ENCODE results near the gene KCNK10. TPM values are rescaled to one million over a fixed set of nuclear protein-coding genes. Genes with fewer than 3 reads are reported as not detected.

KCNK10 gene
- total RNA-seq, 1 donor from 2014 or later = 0.24 TPM

- no peak overlapping the region for H3K27ac Mint-ChIP-seq
- H3K4me1 Mint-ChIP-seq (ENCODE audit: low read depth) = peaks cover 6% of the 10 kb centered on the region
- DNase-seq (ENCODE audit: low spot score, unreplicated experiment) = no peak
- no peak for TF ChIP-seq CTCF (IDR thresholded peaks at IDR 0.05; ENCODE audit: unreplicated experiment)
- no peaks in the 10 kb centered on the region for H3K36me3 Mint-ChIP-seq (ENCODE audit: insufficient read depth)
- peaks cover 16% of the 10 kb centered on the region for H3K27me3 Mint-ChIP-seq
- H3K4me3 Mint-ChIP-seq (ENCODE audit: low read depth) = no peak overlapping the region
- no peaks in the 10 kb centered on the region for H3K9me3 Mint-ChIP-seq (ENCODE audit: low read depth)
These were observed 114.2 kb downstream of the KCNK10 start for GRCh38 chr14:88208858-88209257.

- no peak for DNase-seq (ENCODE audit: low spot score, unreplicated experiment)
- H3K36me3 Mint-ChIP-seq (ENCODE audit: insufficient read depth) = no peaks in the 10 kb centered on the region
- no peaks in the 10 kb centered on the region for H3K9me3 Mint-ChIP-seq (ENCODE audit: low read depth)
- no peak for TF ChIP-seq CTCF (IDR thresholded peaks at IDR 0.05; ENCODE audit: unreplicated experiment)
- H3K4me3 Mint-ChIP-seq (ENCODE audit: low read depth) = no peak overlapping the region
- peaks cover 4% of the 10 kb centered on the region for H3K4me1 Mint-ChIP-seq (ENCODE audit: low read depth)
- H3K27ac Mint-ChIP-seq = no peak overlapping the region
- H3K27me3 Mint-ChIP-seq = peaks cover 19% of the 10 kb centered on the region
These were observed 118.8 kb downstream of the KCNK10 start for GRCh38 chr14:88204221-88204620.

- no peak for DNase-seq (ENCODE audit: low spot score, unreplicated experiment)
- H3K27me3 Mint-ChIP-seq = peaks cover 18% of the 10 kb centered on the region
- no peak overlapping the region for H3K4me3 Mint-ChIP-seq (ENCODE audit: low read depth)
- peaks cover 3% of the 10 kb centered on the region for H3K4me1 Mint-ChIP-seq (ENCODE audit: low read depth)
- H3K36me3 Mint-ChIP-seq (ENCODE audit: insufficient read depth) = no peaks in the 10 kb centered on the region
- TF ChIP-seq CTCF (IDR thresholded peaks at IDR 0.05; ENCODE audit: unreplicated experiment) = no peak
- H3K9me3 Mint-ChIP-seq (ENCODE audit: low read depth) = no peaks in the 10 kb centered on the region
- no peak overlapping the region for H3K27ac Mint-ChIP-seq
These were observed 119.8 kb downstream of the KCNK10 start for GRCh38 chr14:88203291-88203690.

- Mint-ChIP-seq H3K4me1 (ENCODE audit: low read depth) (peaks cover 3% of the 10 kb centered on the region), H3K9me3 (ENCODE audit: low read depth) (no peaks in the 10 kb centered on the region), H3K4me3 (ENCODE audit: low read depth) (no peak overlapping the region), H3K27me3 (peaks cover 20% of the 10 kb centered on the region), H3K27ac (no peak overlapping the region), H3K36me3 (ENCODE audit: insufficient read depth) (no peaks in the 10 kb centered on the region)
- no peak for DNase-seq (ENCODE audit: low spot score, unreplicated experiment)
- TF ChIP-seq CTCF (IDR thresholded peaks at IDR 0.05; ENCODE audit: unreplicated experiment) = no peak
These were observed 120.8 kb downstream of the KCNK10 start for GRCh38 chr14:88202286-88202685.

- no peak overlapping the region for H3K27ac Mint-ChIP-seq
- H3K4me3 Mint-ChIP-seq (ENCODE audit: low read depth) = no peak overlapping the region
- H3K27me3 Mint-ChIP-seq = peaks cover 20% of the 10 kb centered on the region
- H3K9me3 Mint-ChIP-seq (ENCODE audit: low read depth) = no peaks in the 10 kb centered on the region
- TF ChIP-seq CTCF (IDR thresholded peaks at IDR 0.05; ENCODE audit: unreplicated experiment) = no peak
- no peak for DNase-seq (ENCODE audit: low spot score, unreplicated experiment)
- peaks cover 3% of the 10 kb centered on the region for H3K4me1 Mint-ChIP-seq (ENCODE audit: low read depth)
- no peaks in the 10 kb centered on the region for H3K36me3 Mint-ChIP-seq (ENCODE audit: insufficient read depth)
These were observed 121.2 kb downstream of the KCNK10 start for GRCh38 chr14:88201851-88202250.

Data from progenitor cell of endocrine pancreas (in vitro differentiated cells).